Keratinocyte (primary cell): ENCODE data around the gene DNHD1.

Experiments used
- CTCF ChIP-seq, 3 experiments: IDR thresholded peaks in 1 of 3; conservative IDR thresholded peaks in 1 of 3; optimal IDR thresholded peaks in 1 of 3; 2 replicates in 2 of 3; 3 replicates in 1 of 3; pipeline versions ENCODE3 to v1.5.1; 2011; ENCODE audit warnings: low read length in 3 of 3, mild to moderate bottlenecking in 3 of 3, moderate library complexity in 2 of 3, control low read depth in 1 of 3, inconsistent platforms in 1 of 3; ENCODE audit not compliant: insufficient read depth in 2 of 3; ENCODE audit errors: extremely low read depth in 1 of 3
- EZH2 ChIP-seq: IDR thresholded peaks from one replicate; pipeline ENCODE4 v1.6.1; 2012; ENCODE audit warnings: inconsistent platforms, mild to moderate bottlenecking, low read length, moderate library complexity

DNA sequence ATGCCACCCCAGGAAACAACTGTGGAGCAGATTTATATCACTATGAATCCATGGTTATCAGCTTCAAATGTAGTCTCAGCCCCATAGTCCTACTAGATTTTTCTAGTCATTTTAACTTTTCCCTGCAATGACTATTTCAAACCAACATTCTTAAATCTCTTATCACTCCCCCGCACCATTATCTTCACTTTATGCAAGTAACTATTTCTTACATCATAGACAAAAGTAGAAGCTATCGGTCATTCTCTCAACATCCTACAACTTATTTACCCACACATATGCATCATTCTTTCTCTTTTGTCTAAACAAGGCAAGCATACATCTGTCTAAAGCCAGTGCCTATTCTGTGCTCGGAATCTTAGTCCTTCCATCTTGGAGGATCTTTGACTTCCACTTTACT is 11.4 kb upstream of the DNHD1 start:
- TF ChIP-seq CTCF (optimal IDR thresholded peaks at IDR 0.05 in 1 of 3, IDR thresholded peaks at IDR 0.05 in 1 of 3, conservative IDR thresholded peaks at IDR 0.05 in 1 of 3; ENCODE audit: extremely low read depth in 1 of 3, insufficient read depth in 2 of 3, low read length in 3 of 3) (no peak), EZH2 (no peak)
